ENCODE results near the gene RAET1E.

The RAET1E gene

DNA sequence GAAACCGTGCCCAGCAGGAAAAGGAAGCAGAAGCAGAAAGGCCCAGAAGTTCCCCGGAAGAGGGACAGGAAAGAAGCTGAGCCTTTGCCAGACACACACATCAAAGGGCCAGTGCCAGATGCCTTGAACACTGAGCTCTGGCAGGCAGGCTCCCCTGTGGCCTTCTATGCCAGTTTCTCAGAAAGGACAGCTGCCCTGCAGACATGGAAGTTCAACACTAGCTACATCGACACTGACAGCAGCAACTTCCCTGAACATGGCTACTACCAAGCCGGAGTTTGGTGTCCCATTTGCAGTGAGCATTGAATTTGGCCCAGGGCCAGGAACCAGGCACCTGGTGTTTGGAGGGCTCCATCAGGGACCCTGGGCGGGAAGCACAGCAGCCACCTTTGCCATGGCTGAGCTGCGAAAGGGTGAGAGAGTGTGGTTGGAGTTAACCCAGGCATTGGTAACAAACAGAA, 8.0 kb upstream of the RAET1E start:
- no peaks in the 10 kb centered on the region for H3K36me3 Mint-ChIP-seq

DNA sequence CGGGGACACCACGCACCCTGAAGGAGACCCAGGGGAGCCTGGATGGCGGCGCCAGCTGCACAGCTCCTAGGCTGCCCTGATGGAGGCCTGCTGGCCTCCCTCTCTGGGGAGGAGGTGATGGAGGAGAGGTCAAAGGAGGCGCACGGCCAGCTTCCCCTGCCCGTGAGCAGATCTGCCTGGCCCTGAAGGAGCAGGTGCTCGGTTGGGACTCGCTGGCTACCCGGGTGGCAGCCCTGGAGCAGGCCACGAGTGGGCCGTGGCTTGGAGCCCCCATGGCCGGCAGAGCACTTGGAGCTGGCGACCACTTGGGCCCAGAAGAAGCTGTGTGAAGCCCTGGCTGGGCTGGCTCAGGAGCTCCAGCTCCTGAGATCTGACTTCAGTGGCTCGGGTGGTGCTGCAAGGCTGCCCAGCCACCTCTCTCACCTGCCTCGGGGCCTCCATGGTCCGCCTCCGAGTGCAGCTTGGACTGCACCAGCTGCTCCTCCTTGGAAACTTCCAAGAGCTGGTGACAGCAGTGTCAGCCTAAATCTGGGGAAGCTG, 7.5 kb upstream of the RAET1E start:
- peaks cover 9% of the 10 kb centered on the region for H3K9me3 Mint-ChIP-seq
- no peak overlapping the region for H3K4me3 Mint-ChIP-seq
- H3K27ac Mint-ChIP-seq, result no peak overlapping the region
- ATAC-seq, result no peak
- no peak for DNase-seq (ENCODE audit: low spot score in 2 of 2)
- H3K4me1 Mint-ChIP-seq, result no peaks in the 10 kb centered on the region
- no peaks in the 10 kb centered on the region for H3K36me3 Mint-ChIP-seq

More for the DNA sequence above, 8.0 kb upstream of the RAET1E start:
- Mint-ChIP-seq H3K4me1 (no peaks in the 10 kb centered on the region), H3K9me3 (peaks cover 9% of the 10 kb centered on the region), H3K4me3 (no peak overlapping the region), H3K27ac (no peak overlapping the region)
- ATAC-seq (no peak), DNase-seq (ENCODE audit: low spot score in 2 of 2) (no peak)

GRCh38 chr6:149904661-149905370, 6.9 kb upstream of the RAET1E start:
- ATAC-seq (no peak), DNase-seq (ENCODE audit: low spot score in 2 of 2) (no peak)
- no peak overlapping the region for H3K27ac Mint-ChIP-seq
- peaks cover 9% of the 10 kb centered on the region for H3K9me3 Mint-ChIP-seq
- H3K4me1 Mint-ChIP-seq, result no peaks in the 10 kb centered on the region
- no peak overlapping the region for H3K4me3 Mint-ChIP-seq
- H3K36me3 Mint-ChIP-seq, result no peaks in the 10 kb centered on the region

GRCh38 chr6:149903938-149904611, 6.2 kb upstream of the RAET1E start:
- H3K4me1 Mint-ChIP-seq, result peaks cover 4% of the 10 kb centered on the region
- H3K9me3 Mint-ChIP-seq, result peaks cover 9% of the 10 kb centered on the region
- no peak for DNase-seq (ENCODE audit: low spot score in 2 of 2)
- H3K4me3 Mint-ChIP-seq, result no peak overlapping the region
- ATAC-seq, result no peak
- H3K27ac Mint-ChIP-seq, result no peak overlapping the region
- no peaks in the 10 kb centered on the region for H3K36me3 Mint-ChIP-seq

GRCh38 chr6:149901444-149902140, 3.7 kb upstream of the RAET1E start:
- H3K36me3 Mint-ChIP-seq, result no peaks in the 10 kb centered on the region
- DNase-seq (ENCODE audit: low spot score in 2 of 2) (no peak), ATAC-seq (no peak)
- H3K9me3 Mint-ChIP-seq, result no peaks in the 10 kb centered on the region
- H3K27ac Mint-ChIP-seq, result no peak overlapping the region
- no peak overlapping the region for H3K4me3 Mint-ChIP-seq
- H3K4me1 Mint-ChIP-seq, result peaks cover 18% of the 10 kb centered on the region

DNA sequence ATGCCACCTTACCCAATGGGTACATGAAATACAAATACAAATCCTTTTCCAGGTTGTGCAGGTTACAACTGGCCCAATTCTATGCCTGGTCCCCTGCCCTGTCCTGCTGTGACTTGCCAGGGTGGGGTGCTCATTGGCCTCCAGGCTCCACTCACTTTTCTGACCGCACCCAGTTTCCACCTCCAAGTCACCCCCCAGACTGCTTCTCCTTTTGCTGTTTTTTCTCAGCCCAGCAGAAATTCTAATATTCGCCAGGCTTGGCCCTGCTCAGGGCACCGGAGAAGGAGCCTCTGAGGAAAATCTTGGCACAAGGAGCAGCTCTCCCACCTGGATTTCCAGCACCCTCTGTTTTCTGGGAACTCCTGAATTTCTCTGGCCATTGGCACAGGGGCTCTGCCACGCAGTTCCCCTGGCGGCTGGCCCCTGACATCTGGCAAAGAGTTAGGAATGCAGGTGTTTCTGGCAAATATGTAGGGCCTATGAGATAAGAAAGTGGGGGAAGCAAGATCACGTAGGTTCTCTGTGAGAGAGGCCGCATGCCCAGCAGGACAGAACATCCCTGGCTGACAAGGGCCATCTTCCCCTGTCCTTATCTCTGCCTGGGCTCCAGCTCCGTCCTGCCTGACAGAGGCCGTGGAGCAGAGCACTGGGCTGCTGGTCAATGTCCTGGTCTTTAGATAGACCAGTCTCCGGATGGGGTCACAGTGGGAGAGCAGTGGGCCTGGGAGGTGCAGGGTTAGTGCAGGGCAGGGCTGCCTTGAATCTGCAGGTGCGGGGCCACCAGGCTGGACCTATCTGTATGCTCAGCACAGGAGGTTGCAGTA, 2.9 kb upstream of the RAET1E start:
- DNase-seq (ENCODE audit: low spot score in 2 of 2) (no peak), ATAC-seq (no peak)
- Mint-ChIP-seq H3K9me3 (no peaks in the 10 kb centered on the region), H3K4me1 (peaks cover 26% of the 10 kb centered on the region), H3K27ac (no peak overlapping the region), H3K36me3 (no peaks in the 10 kb centered on the region), H3K4me3 (no peak overlapping the region)

DNA sequence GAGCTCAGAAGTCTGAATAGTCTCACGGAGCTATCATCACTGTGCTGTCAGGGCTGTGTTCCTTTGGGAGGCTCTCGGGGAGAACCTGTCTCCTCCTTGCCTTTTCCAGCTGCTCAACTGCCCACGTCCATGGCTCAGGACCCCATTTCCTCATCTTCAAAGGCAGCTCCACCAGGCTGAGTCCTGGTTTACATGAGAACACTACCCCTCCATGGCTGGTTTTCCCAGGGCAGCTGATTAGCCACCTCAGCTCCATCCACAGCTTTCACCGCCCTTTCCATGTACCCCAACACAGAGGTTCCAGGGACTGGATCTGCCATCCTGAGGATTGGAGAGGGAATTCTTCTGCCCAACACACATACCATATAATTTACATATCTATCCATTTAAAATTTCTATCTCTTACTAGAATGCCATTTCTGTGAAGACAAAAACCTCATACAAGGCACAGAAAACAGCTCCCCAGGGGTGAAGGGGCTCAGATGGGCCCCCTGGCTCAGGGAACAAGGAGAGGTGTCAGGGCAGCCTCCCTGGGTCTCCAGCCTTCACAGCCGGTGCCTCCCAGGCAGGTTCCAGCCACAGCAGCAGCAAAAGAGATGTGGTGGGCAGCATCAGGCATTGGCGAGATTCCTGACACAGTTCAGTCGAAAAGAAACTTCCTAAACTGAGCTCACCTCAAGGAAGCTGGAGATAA, 2.2 kb upstream of the RAET1E start:
- DNase-seq (ENCODE audit: low spot score in 2 of 2) (no peak), ATAC-seq (no peak)
- no peaks in the 10 kb centered on the region for H3K9me3 Mint-ChIP-seq
- peaks cover 29% of the 10 kb centered on the region for H3K4me1 Mint-ChIP-seq
- no peak overlapping the region for H3K27ac Mint-ChIP-seq
- no peak overlapping the region for H3K4me3 Mint-ChIP-seq
- H3K36me3 Mint-ChIP-seq, result no peaks in the 10 kb centered on the region

- ATAC-seq, result no peak
- no peaks in the 10 kb centered on the region for H3K36me3 Mint-ChIP-seq
These were observed 1.6 kb upstream of the RAET1E start for GRCh38 chr6:149899486-149899885.

DNA sequence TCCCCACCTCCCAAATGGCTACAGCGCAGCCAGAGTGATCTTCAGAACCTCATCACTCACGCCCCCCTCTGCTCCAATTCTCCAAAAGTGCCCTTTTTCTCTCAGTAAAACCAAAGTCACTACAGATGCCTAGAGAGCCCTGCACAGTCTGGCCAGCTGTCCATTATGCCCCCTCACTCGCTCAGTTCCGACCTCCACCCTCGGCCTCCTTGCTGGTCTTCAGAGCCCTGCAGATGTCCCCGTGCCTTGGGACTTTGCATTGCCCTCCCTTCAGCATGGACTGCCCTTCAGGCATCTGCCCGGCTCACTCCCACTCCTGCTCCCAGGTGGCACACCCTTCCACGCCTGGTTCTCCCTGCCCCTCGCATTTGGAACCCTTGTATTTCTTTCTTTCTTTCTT, 1.1 kb upstream of the RAET1E start:
- no peak for DNase-seq (ENCODE audit: low spot score in 2 of 2)
- Mint-ChIP-seq H3K4me3 (no peak overlapping the region), H3K36me3 (no peaks in the 10 kb centered on the region), H3K27ac (no peak overlapping the region), H3K9me3 (no peaks in the 10 kb centered on the region), H3K4me1 (peaks cover 29% of the 10 kb centered on the region)
- ATAC-seq, result no peak

More at GRCh38 chr6:149899486-149899885, 1.6 kb upstream of the RAET1E start:
- H3K4me1 Mint-ChIP-seq, result peaks cover 29% of the 10 kb centered on the region
- no peak overlapping the region for H3K4me3 Mint-ChIP-seq
- H3K9me3 Mint-ChIP-seq, result no peaks in the 10 kb centered on the region
- DNase-seq (ENCODE audit: low spot score in 2 of 2), result no peak
- no peak overlapping the region for H3K27ac Mint-ChIP-seq

DNA sequence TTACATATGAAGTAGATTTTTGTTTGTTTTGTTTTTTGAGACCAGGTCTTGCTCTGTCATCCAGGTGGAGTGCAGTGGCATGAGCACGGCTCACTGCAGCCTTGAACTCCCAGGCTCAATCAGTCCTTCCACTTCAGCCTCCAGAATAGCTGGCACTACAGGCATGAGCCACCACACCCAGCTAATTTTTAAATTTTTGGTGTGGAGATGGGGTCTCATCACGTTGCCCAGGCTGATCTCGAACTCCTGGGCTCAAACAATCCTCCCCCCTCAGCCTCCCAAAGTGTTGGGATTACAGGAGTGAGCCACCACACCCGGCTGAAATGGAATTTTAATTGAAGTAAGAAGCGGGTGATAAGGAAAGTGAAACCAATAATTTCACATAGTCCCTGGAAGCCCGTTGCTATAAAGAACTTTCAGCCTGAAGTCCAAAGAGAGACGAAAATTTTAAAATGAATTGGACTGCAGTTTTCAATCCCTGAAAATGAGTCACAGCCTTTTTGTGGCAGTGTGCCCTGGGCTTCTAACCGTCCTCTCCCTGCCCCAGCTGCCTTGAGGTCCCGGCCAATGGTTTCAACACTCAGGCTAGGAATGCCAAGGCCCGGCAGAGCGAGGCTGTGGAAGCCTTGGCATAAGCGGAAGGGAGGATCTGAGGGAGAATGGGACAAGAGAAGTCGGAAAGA, 757 bp downstream of the RAET1E start:
- H3K9me3 Mint-ChIP-seq, result no peaks in the 10 kb centered on the region
- peak overlapping the region; percentile 35 for H3K27ac Mint-ChIP-seq
- H3K4me3 Mint-ChIP-seq, result peak overlapping the region; percentile 17

GRCh38 chr6:149896491-149896890, 1.4 kb downstream of the RAET1E start:
- DNase-seq (ENCODE audit: low spot score in 2 of 2) (peak in 1 of 2 donors; percentile 45), ATAC-seq (peak; percentile 54)
- H3K36me3 Mint-ChIP-seq, result no peaks in the 10 kb centered on the region
- peaks cover 29% of the 10 kb centered on the region for H3K4me1 Mint-ChIP-seq
- peak overlapping the region; percentile 15 for H3K4me3 Mint-ChIP-seq
- H3K27ac Mint-ChIP-seq, result peak overlapping the region; percentile 35
- H3K9me3 Mint-ChIP-seq, result no peaks in the 10 kb centered on the region

More for the DNA sequence above, 757 bp downstream of the RAET1E start:
- H3K36me3 Mint-ChIP-seq, result no peaks in the 10 kb centered on the region
- ATAC-seq (no peak), DNase-seq (ENCODE audit: low spot score in 2 of 2) (peak in 1 of 2 donors; percentile 38)
- peaks cover 29% of the 10 kb centered on the region for H3K4me1 Mint-ChIP-seq

DNA sequence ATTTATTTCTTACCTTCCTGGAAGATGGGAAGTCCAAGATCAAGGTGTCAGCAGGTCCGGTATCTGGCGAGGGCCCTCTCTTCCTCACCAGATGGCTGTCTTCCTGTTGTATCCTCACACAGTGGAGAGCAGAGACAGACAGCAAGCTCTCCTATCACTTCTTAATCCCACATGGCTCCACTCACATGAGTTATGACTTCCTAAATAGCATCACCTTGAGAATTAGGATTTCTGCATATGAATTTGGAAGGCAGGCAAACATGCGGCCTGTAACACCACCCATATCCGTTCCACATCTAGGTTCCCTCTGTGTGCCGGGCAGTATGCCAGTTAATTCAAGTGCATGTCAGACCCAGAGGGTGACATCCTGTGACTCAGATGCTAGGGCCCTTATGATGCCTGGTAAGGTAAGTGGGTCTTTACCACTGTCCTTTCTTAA, 2.1 kb downstream of the RAET1E start:
- Mint-ChIP-seq H3K4me1 (peaks cover 29% of the 10 kb centered on the region), H3K4me3 (no peak overlapping the region), H3K36me3 (no peaks in the 10 kb centered on the region), H3K9me3 (no peaks in the 10 kb centered on the region), H3K27ac (peak overlapping the region; percentile 35)
- ATAC-seq (peak; percentile 92), DNase-seq (ENCODE audit: low spot score in 2 of 2) (peak in 1 of 2 donors; percentile 47)

DNA sequence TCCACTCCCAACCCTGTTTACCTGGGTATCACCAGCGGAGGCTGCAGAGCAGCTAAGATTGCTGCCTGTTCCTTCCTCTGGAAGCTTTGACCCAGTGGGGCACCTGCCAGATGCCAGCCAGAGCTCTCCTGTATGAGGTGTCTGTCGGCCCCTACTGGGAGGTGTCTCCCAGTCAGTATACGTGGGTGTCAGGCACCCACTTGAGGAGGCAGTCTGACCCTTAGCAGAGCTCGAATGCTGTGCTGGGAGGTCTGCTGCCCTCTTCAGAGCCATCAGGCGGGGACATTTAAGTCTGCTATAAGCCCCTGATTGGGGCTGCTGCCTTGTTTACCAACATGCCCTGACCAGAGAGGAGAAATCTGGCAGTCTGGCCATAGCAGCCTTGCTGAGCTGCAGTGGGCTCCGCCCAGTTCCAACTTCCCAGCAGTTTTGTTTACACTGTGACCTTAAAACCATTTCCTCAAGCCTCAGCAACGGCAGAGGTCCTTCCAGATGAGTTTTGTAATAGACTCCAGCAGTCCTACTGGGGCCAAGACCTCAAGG, 2.8 kb downstream of the RAET1E start:
- no peaks in the 10 kb centered on the region for H3K36me3 Mint-ChIP-seq
- H3K27ac Mint-ChIP-seq, result no peak overlapping the region
- no peak overlapping the region for H3K4me3 Mint-ChIP-seq

More for the DNA sequence above, 2.8 kb downstream of the RAET1E start:
- Mint-ChIP-seq H3K4me1 (peaks cover 29% of the 10 kb centered on the region), H3K9me3 (no peaks in the 10 kb centered on the region)
- no peak for DNase-seq (ENCODE audit: low spot score in 2 of 2)
- ATAC-seq, result no peak

Measured in stimulated activated effector memory CD8-positive, alpha-beta T cell treated with anti-CD3 and anti-CD28 coated beads, Interleukin-12 subunit alpha, Interleukin-12 subunit beta, amount 100 ng/mL, for 72 hours (primary cell).